ENCODE data around the gene JUNB.
"Not testable (repeated sequence)": the region's sequence is repeated elsewhere in the genome, so short reads cannot be mapped to it uniquely, and the experiment has no call there.

JUNB gene

GRCh38 chr19:12806242-12807081 lies 15.2 kb downstream of the JUNB start, which contains the start of gene RNASEH2A:
TSS of gene RNASEH2A (plus strand) at chr19:12806584. CDS start at chr19:12806674, 90 bp downstream.
- DNase-seq, result peak; percentile 88

GRCh38 chr19:12815088-12815487 lies 23.8 kb downstream of the JUNB start:
- DNase-seq, result no peak

GRCh38 chr19:12817188-12817587 lies 25.9 kb downstream of the JUNB start:
- DNase-seq, result not testable (repeated sequence)

GRCh38 chr19:12817810-12818209 lies 26.5 kb downstream of the JUNB start:
- not testable (repeated sequence) for DNase-seq

- no peak for DNase-seq
Measured at GRCh38 chr19:12821761-12822160, 30.5 kb downstream of the JUNB start.

GRCh38 chr19:12825254-12826131 lies 34.2 kb downstream of the JUNB start:
- DNase-seq, result peak; percentile 29

- DNase-seq, result peak; percentile 61
Measured at GRCh38 chr19:12828494-12828893, 37.2 kb downstream of the JUNB start.

- no peak for DNase-seq
Measured at GRCh38 chr19:12833418-12833737, 42.1 kb downstream of the JUNB start.

- DNase-seq, result peak; percentile 31
Measured at GRCh38 chr19:12833738-12834565, 42.7 kb downstream of the JUNB start.

- peak; percentile 26 for DNase-seq
Measured at GRCh38 chr19:12834566-12834943, 43.3 kb downstream of the JUNB start, which contains the start of gene RTBDN. TSS of gene RTBDN (minus strand) at chr19:12834579. CDS start at chr19:12829979, 4,600 bp downstream.

- peak; percentile 33 for DNase-seq
Measured at GRCh38 chr19:12834976-12835757, 43.9 kb downstream of the JUNB start.

GRCh38 chr19:12836529-12836863 lies 45.2 kb downstream of the JUNB start:
- no peak for DNase-seq

GRCh38 chr19:12837225-12837624 lies 45.9 kb downstream of the JUNB start:
- no peak for DNase-seq

GRCh38 chr19:12838182-12838885 lies 47.0 kb downstream of the JUNB start, which contains the start of gene MAST1:
TSS of gene MAST1 (plus strand) at chr19:12838515. CDS start at chr19:12838573, 58 bp downstream.
- DNase-seq, result peak; percentile 24

GRCh38 chr19:12838886-12839756 lies 47.8 kb downstream of the JUNB start:
- DNase-seq, result no peak

- peak; percentile 85 for DNase-seq
Measured at GRCh38 chr19:12840091-12841079, 49.1 kb downstream of the JUNB start.

- DNase-seq, result peak; percentile 19
Measured at GRCh38 chr19:12841094-12841493, 49.8 kb downstream of the JUNB start.

GRCh38 chr19:12842511-12842910 lies 51.2 kb downstream of the JUNB start:
- no peak for DNase-seq
